ENCODE results near the gene ABCB6.

ABCB6 gene

GRCh38 chr2:219218217-219218731 lies 484 bp downstream of the ABCB6 start:
- TF ChIP-seq, protein P1, sequence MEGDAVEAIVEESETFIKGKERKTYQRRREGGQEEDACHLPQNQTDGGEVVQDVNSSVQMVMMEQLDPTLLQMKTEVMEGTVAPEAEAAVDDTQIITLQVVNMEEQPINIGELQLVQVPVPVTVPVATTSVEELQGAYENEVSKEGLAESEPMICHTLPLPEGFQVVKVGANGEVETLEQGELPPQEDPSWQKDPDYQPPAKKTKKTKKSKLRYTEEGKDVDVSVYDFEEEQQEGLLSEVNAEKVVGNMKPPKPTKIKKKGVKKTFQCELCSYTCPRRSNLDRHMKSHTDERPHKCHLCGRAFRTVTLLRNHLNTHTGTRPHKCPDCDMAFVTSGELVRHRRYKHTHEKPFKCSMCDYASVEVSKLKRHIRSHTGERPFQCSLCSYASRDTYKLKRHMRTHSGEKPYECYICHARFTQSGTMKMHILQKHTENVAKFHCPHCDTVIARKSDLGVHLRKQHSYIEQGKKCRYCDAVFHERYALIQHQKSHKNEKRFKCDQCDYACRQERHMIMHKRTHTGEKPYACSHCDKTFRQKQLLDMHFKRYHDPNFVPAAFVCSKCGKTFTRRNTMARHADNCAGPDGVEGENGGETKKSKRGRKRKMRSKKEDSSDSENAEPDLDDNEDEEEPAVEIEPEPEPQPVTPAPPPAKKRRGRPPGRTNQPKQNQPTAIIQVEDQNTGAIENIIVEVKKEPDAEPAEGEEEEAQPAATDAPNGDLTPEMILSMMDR (IDR thresholded peaks at IDR 0.05; ENCODE audit: borderline replicate concordance, extremely low read depth, low read length, poor library complexity, severe bottlenecking) = no peak
- no peak for TF ChIP-seq EZH2 (IDR thresholded peaks at IDR 0.05; ENCODE audit: borderline replicate concordance, low read depth, low read length, severe bottlenecking)
- H3K4me1 ChIP-seq (ENCODE audit: insufficient read depth, low read length) = peaks cover 12% of the 10 kb centered on the region
- no peaks in the 10 kb centered on the region for H3K79me2 ChIP-seq (ENCODE audit: insufficient read depth, low read length)
- no peak overlapping the region for H3K4me2 ChIP-seq (ENCODE audit: insufficient read depth, low read length)
- H2AFZ ChIP-seq (ENCODE audit: low read depth, low read length) = no peak overlapping the region
- no peaks in the 10 kb centered on the region for H3K27me3 ChIP-seq (ENCODE audit: insufficient read depth, low read length, poor library complexity)
- H3K9me3 ChIP-seq (ENCODE audit: insufficient read depth, low read length, severe bottlenecking) = no peaks in the 10 kb centered on the region
- no peak overlapping the region for H3K9ac ChIP-seq (ENCODE audit: low read depth, low read length)
- no peaks in the 10 kb centered on the region; the same call in 1 of the 2 replicates for H4K20me1 ChIP-seq (ENCODE audit: insufficient read depth, low read length)
- no peak overlapping the region for H3K27ac ChIP-seq (ENCODE audit: low read length)
- H3K36me3 ChIP-seq (ENCODE audit: insufficient read depth, low read length) = peaks cover 61% of the 10 kb centered on the region
- H3K4me3 ChIP-seq (ENCODE audit: low read depth in 1 of 2, low read length in 2 of 2) = no peak overlapping the region
- ATAC-seq (ENCODE audit: insufficient read depth, low read depth) = peak; percentile 27; the same call in 1 of the 3 replicates
- DNase-seq = no peak

DNA sequence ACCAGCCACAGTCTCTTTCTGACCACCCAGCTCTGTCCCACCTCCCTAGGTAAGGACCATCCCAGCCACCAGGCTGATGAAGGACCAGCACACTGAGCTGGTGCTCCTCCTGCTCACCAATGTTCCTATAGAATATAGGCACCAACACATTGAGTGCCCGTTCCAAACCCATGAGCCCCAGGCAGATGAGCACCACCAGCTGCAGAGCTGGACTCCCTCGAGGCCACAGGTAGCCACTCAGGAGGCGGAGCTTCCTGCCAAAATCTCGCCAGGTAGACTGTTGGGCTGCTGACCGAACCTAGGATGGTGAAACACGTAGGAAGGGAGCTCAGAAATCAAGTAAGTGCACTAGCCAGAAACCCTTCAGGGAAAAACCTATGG lies 2.2 kb downstream of the ABCB6 start:
- TF ChIP-seq EZH2 (IDR thresholded peaks at IDR 0.05; ENCODE audit: borderline replicate concordance, low read depth, low read length, severe bottlenecking) = no peak
- TF ChIP-seq, protein P1 (IDR thresholded peaks at IDR 0.05; ENCODE audit: borderline replicate concordance, extremely low read depth, low read length, poor library complexity, severe bottlenecking) = no peak
- H3K4me2 ChIP-seq (ENCODE audit: insufficient read depth, low read length) = no peak overlapping the region
- DNase-seq (no peak), ATAC-seq (ENCODE audit: insufficient read depth, low read depth) (no peak)
- H2AFZ ChIP-seq (ENCODE audit: low read depth, low read length) = no peak overlapping the region
- H3K27ac ChIP-seq (ENCODE audit: low read length) = no peak overlapping the region
- H3K4me1 ChIP-seq (ENCODE audit: insufficient read depth, low read length) = peaks cover 12% of the 10 kb centered on the region
- no peaks in the 10 kb centered on the region for H3K27me3 ChIP-seq (ENCODE audit: insufficient read depth, low read length, poor library complexity)
- H3K79me2 ChIP-seq (ENCODE audit: insufficient read depth, low read length) = no peaks in the 10 kb centered on the region
- no peaks in the 10 kb centered on the region for H3K9me3 ChIP-seq (ENCODE audit: insufficient read depth, low read length, severe bottlenecking)
- no peak overlapping the region for H3K4me3 ChIP-seq (ENCODE audit: low read depth in 1 of 2, low read length in 2 of 2)
- H3K36me3 ChIP-seq (ENCODE audit: insufficient read depth, low read length) = peaks cover 52% of the 10 kb centered on the region
- H3K9ac ChIP-seq (ENCODE audit: low read depth, low read length) = no peak overlapping the region
- H4K20me1 ChIP-seq (ENCODE audit: insufficient read depth, low read length) = no peaks in the 10 kb centered on the region; the same call in 1 of the 2 replicates

DNA sequence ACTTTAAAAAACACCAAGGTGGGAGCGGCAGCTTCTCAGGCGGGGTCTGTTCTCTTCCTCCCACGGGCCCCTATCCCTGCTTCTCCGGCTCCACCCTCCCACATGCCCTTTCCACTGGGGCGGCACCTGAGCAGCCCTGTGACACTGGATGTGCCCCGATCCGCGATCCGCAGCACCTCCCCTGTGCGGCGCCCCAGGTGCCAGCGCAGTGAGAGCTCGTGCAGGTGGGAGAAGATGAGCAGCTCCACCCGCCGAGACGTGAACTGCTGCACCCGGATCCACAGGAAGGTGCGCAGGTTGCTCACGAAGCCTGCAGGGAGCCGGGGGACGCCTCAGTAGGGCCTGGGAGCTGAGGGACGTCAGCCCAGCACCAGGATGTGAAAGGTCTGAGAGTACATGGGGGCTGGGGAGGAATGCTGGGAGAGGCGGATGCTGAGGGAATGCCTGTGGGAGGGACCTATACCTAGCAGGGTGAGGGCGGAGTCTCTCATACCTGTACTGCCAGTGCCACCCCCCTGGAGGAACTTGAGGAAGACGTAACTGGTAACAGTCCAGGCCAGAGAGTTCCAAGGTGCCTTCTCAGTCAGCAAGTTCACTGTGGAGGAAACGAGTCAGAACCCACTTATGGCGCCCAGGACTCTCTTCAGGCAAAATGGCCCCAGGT lies 2.8 kb downstream of the ABCB6 start:
- Histone ChIP-seq H3K9ac (ENCODE audit: low read depth, low read length) (no peak overlapping the region), H3K27me3 (ENCODE audit: insufficient read depth, low read length, poor library complexity) (no peaks in the 10 kb centered on the region), H3K36me3 (ENCODE audit: insufficient read depth, low read length) (peaks cover 47% of the 10 kb centered on the region), H3K9me3 (ENCODE audit: insufficient read depth, low read length, severe bottlenecking) (no peaks in the 10 kb centered on the region), H3K4me1 (ENCODE audit: insufficient read depth, low read length) (peaks cover 12% of the 10 kb centered on the region), H3K27ac (ENCODE audit: low read length) (no peak overlapping the region), H3K4me3 (ENCODE audit: low read depth in 1 of 2, low read length in 2 of 2) (no peak overlapping the region), H4K20me1 (ENCODE audit: insufficient read depth, low read length) (no peaks in the 10 kb centered on the region; the same call in 1 of the 2 replicates), H3K4me2 (ENCODE audit: insufficient read depth, low read length) (no peak overlapping the region), H3K79me2 (ENCODE audit: insufficient read depth, low read length) (no peaks in the 10 kb centered on the region), H2AFZ (ENCODE audit: low read depth, low read length) (no peak overlapping the region)
- no peak for TF ChIP-seq EZH2 (IDR thresholded peaks at IDR 0.05; ENCODE audit: borderline replicate concordance, low read depth, low read length, severe bottlenecking)
- TF ChIP-seq, protein P1 (IDR thresholded peaks at IDR 0.05; ENCODE audit: borderline replicate concordance, extremely low read depth, low read length, poor library complexity, severe bottlenecking) = no peak
- ATAC-seq (ENCODE audit: insufficient read depth, low read depth) (no peak), DNase-seq (no peak)

Measured in DND-41 (cell line).